ENCODE results near the gene ZNF512. TPM values are rescaled to one million over a fixed set of nuclear protein-coding genes. Genes with fewer than 3 reads are reported as not detected.
"Not testable (repeated sequence)": the region's sequence is repeated elsewhere in the genome, so short reads cannot be mapped to it uniquely, and the experiment has no call there.

ZNF512 gene
- total RNA-seq, 1 donor from 2014 or later: 29.5 TPM

- Mint-ChIP-seq H3K9me3 (ENCODE audit: low read depth) (no peaks in the 10 kb centered on the region), H3K27me3 (ENCODE audit: low read depth) (no peaks in the 10 kb centered on the region), H3K4me1 (ENCODE audit: low read depth) (peaks cover 30% of the 10 kb centered on the region), H3K36me3 (ENCODE audit: low read depth) (peaks cover 15% of the 10 kb centered on the region), H3K4me3 (ENCODE audit: unreplicated experiment) (no peak overlapping the region), H3K27ac (ENCODE audit: unreplicated experiment) (no peak overlapping the region)
- no peak for DNase-seq (ENCODE audit: low spot score)
- TF ChIP-seq CTCF (IDR thresholded peaks at IDR 0.05): no peak
These were observed 45.3 kb downstream of the ZNF512 start for GRCh38 chr2:27627963-27628766.

- Mint-ChIP-seq H3K27ac (ENCODE audit: unreplicated experiment) (no peak within 1 kb of the TSS), H3K9me3 (ENCODE audit: low read depth) (no peaks in the 10 kb centered on the region), H3K36me3 (ENCODE audit: low read depth) (peaks cover 12% of the 10 kb centered on the region), H3K4me1 (ENCODE audit: low read depth) (peaks cover 25% of the 10 kb centered on the region), H3K4me3 (ENCODE audit: unreplicated experiment) (no peak within 1 kb of the TSS), H3K27me3 (ENCODE audit: low read depth) (no peaks in the 10 kb centered on the region)
- DNase-seq (ENCODE audit: low spot score): peak; percentile 91
- no peak for TF ChIP-seq CTCF (IDR thresholded peaks at IDR 0.05)
These were observed 46.2 kb downstream of the ZNF512 start, which contains the start of the genes CCDC121 and GPN1 for GRCh38 chr2:27628767-27629709. Gene CCDC121 (minus strand): TSS chr2:27629012. CDS start chr2:27627799, 1,213 bp downstream. Gene GPN1 (plus strand): TSS chr2:27629050. CDS start chr2:27629059, 9 bp downstream.

GRCh38 chr2:27630257-27630656 is 47.4 kb downstream of the ZNF512 start:
- peaks cover 16% of the 10 kb centered on the region for H3K36me3 Mint-ChIP-seq (ENCODE audit: low read depth)
- not testable (repeated sequence) for H3K9me3 Mint-ChIP-seq (ENCODE audit: low read depth)

GRCh38 chr2:27634291-27634690 is 51.4 kb downstream of the ZNF512 start:
- Mint-ChIP-seq H3K27ac (ENCODE audit: unreplicated experiment) (no peak overlapping the region), H3K4me1 (ENCODE audit: low read depth) (peaks cover 6% of the 10 kb centered on the region), H3K27me3 (ENCODE audit: low read depth) (no peaks in the 10 kb centered on the region), H3K9me3 (ENCODE audit: low read depth) (no peaks in the 10 kb centered on the region), H3K4me3 (ENCODE audit: unreplicated experiment) (no peak overlapping the region), H3K36me3 (ENCODE audit: low read depth) (peaks cover 30% of the 10 kb centered on the region)
- no peak for DNase-seq (ENCODE audit: low spot score)
- no peak for TF ChIP-seq CTCF (IDR thresholded peaks at IDR 0.05)

More at GRCh38 chr2:27630257-27630656, 47.4 kb downstream of the ZNF512 start:
- peak overlapping the region; percentile 50 for H3K27ac Mint-ChIP-seq (ENCODE audit: unreplicated experiment)
- H3K4me1 Mint-ChIP-seq (ENCODE audit: low read depth): peaks cover 25% of the 10 kb centered on the region
- H3K4me3 Mint-ChIP-seq (ENCODE audit: unreplicated experiment); H3K27me3 Mint-ChIP-seq (ENCODE audit: low read depth); DNase-seq (ENCODE audit: low spot score): not testable (repeated sequence)

- Mint-ChIP-seq H3K27ac (ENCODE audit: unreplicated experiment) (no peak overlapping the region), H3K4me1 (ENCODE audit: low read depth) (no peaks in the 10 kb centered on the region), H3K36me3 (ENCODE audit: low read depth) (peaks cover 36% of the 10 kb centered on the region), H3K27me3 (ENCODE audit: low read depth) (no peaks in the 10 kb centered on the region), H3K9me3 (ENCODE audit: low read depth) (no peaks in the 10 kb centered on the region), H3K4me3 (ENCODE audit: unreplicated experiment) (no peak overlapping the region)
- DNase-seq (ENCODE audit: low spot score): no peak
- no peak for TF ChIP-seq CTCF (IDR thresholded peaks at IDR 0.05)
These were observed 53.9 kb downstream of the ZNF512 start for GRCh38 chr2:27636766-27637165.

All from chondrocyte (in vitro differentiated cells).